ENCODE results near the gene SNRNP48.

The SNRNP48 gene

GRCh38 chr6:7647504-7647903 is 57.5 kb downstream of the SNRNP48 start:
- no peak for DNase-seq

DNA sequence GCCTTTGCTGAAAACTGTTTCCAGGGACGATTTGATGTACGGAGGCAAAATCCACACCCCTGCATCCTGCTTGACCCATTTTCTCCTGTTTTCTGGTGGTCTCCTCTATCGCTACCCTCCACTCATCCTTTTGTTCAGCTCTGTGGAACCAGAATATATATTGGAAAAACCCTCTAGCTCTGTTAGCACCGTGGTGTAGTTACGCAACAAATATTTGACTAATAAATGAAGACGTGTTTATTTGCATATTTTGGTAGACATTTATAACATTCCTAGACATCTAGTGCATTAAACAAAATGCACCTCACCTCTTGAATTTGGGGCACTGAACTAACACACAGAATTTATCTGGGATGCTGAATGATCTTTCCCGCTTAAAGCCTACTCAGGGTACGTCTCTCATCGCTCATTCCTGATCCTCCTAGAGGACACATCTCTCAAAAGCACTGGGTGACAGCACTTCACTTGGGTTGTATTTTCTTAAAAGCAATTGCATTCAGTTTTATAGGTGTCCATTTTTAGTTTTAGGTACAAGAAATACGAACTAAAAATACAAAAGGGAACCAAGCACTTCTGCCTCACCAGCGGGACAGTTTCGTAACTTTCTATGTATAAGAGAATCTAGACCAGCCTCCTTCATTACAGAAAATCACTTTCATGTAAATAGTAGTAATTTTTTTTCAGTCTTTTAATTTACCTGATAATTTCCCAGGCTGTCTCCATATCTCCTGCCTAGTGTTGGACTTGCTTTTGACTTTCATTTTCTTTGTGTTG is 59.2 kb downstream of the SNRNP48 start:
- no peak for DNase-seq

- DNase-seq = no peak
Measured at GRCh38 chr6:7650878-7651277, 60.9 kb downstream of the SNRNP48 start.

DNA sequence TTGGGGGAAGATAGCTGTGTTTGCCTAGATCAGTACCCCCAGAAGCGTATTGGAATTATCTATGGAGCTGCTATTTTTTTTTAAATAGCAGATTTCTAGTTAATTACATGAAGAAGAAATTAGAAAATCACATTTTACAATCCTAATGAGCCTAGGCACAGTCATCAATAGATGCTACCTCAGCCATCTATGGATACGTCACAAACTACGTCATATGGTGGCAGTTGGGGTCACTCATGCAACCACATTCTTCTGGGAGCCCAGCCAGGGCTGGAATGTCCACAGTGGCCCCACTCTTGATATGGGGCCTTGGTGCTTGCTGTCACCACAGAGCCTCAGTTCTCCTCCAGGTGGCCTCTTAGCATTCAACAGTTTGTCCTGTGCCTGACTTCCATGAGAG is 63.0 kb downstream of the SNRNP48 start:
- no peak for DNase-seq

- no peak for DNase-seq
Measured at GRCh38 chr6:7656355-7656754, 66.4 kb downstream of the SNRNP48 start.

DNA sequence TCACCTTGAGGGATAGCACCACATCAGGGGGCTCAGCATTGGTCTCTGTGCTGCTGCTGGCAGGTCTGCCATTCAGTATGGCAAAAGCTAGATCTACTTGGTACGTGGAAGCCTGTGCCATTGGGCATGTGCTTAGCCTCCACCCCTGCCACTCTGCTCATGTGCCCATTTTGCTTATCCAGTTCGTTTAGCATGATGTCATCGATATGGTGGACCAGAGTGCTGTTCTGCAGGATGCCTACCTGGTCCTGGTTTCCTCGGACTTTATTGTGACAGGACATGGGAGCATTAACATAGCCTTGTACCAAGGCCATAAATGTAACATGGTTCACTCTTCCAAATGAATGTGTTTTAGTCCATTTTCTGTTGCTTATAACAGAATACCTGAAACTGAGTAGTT is 68.5 kb downstream of the SNRNP48 start:
- no peak for DNase-seq

DNA sequence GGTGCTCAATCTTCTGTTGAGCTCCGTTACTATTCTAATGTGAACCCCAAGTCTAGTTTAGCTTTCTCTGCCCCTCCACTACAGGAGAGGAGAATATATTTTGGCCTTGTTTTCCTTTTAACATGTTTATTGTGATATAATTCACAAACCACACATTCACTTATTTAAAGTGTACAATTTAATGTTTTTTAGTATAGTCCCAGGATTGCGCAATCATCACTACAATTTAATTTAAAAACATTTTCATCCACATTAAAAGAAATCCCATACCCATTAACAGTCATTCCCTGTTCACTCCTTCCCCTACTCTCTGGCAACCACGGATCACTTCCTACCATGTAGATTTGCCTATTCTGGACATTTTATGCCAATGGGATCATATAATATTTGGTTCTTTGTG is 71.4 kb downstream of the SNRNP48 start:
- no peak for DNase-seq

Data from CD4-positive, alpha-beta T cell treated with Interleukin-12 subunit alpha and Interleukin-12 subunit beta, for 1 hour (primary cell).